LNCaP clone FGC (cell line): ENCODE results near the gene RNPEPL1.

ENCODE experiments used
- DNase-seq: peaks from one replicate; pipeline ENCODE4 v3.0.0-alpha.2; 2011; ENCODE audit warnings: low read depth
- H3K4me3 ChIP-seq: 2 replicates; pipeline ENCODE4 v1.5.1; 2011; ENCODE audit warnings: mild to moderate bottlenecking, low read depth, low read length, control low read depth
- CTCF ChIP-seq: IDR thresholded peaks from 2 replicates; pipeline ENCODE4 v1.5.1; 2012; ENCODE audit warnings: mild to moderate bottlenecking; ENCODE audit not compliant: control insufficient read depth, insufficient read depth; ENCODE audit errors: extremely low read depth

RNPEPL1 gene

DNA sequence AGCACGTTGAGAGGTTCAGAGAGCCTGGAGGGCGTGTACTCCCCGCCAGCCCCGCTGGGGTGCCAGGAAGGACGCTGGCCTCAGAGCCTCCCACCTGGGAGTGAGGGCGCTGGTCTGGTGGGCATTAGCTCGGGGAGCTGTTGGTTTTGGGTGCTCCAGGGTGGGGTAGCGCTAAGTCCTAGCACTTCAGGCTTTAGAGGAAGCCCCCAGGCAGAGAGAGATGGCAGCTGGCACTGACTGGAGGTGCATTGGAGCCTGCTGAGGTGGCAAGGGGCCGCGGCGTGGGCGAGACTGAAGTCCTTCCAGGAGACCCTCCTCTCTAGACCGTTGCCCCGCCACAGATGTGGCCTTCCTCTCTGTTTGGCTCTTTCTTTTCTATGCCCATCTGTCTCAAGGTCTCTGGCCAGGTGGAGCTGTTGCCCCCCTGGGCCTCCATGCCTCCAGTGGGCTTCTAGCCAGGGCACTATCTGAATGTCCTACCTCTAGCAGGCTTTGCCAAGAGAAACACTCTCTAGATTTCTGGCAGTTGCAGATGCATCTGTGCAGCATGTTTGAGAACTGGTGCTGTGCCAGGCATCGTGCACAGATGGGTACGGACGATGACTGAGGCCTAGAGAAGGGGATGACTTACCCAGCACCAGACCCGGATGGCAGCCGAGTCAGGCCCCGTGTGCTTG lies 24.9 kb downstream of the RNPEPL1 start:
- peak; percentile 34 for DNase-seq
- no peak overlapping the region for H3K4me3 ChIP-seq
- TF ChIP-seq CTCF = no peak

DNA sequence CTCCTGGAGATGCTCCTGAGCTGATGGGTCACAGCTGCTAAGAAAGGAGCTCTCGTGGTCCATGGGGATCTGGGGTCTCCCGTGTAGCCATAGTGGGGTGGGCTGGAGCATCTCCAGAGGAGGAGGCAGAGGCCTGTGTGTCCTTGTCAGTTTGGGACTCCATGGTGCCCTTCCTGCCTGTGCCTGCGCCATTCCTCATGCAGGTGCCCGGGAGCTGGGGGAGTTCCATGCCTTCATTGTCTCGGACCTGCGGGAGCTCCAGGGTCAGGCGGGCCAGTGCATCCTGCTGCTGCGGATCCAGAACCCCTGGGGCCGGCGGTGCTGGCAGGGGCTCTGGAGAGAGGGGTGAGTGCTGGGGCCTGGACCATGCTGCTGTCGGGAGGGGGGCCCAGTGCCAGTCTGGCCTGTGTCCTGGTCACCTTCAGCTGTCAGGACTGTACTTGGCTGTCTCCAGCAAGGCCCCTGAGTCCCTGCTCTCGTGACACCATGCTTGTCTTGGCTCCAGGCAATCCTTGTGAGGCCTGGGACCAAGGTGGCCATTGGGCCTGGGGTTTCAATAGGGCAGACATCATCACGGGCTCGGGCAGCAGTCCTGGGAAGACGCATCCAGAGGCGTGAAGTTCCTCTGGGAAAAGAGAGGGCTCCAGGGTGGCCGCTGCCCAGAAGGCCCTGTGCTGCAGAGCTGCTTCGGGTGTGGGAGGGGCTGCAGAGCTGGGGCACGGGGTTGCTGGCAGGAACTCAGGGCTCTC lies 25.6 kb downstream of the RNPEPL1 start:
- H3K4me3 ChIP-seq = no peak overlapping the region
- no peak for TF ChIP-seq CTCF
- DNase-seq = no peak

- DNase-seq = no peak
- no peak overlapping the region for H3K4me3 ChIP-seq
- TF ChIP-seq CTCF = no peak
Observed at GRCh38 chr2:240594511-240595380, 26.5 kb downstream of the RNPEPL1 start.

- no peak overlapping the region for H3K4me3 ChIP-seq
- no peak for DNase-seq
- peak; percentile 27; the same call in 1 of the 2 replicates for TF ChIP-seq CTCF
Observed at GRCh38 chr2:240595381-240596079, 27.2 kb downstream of the RNPEPL1 start.

DNA sequence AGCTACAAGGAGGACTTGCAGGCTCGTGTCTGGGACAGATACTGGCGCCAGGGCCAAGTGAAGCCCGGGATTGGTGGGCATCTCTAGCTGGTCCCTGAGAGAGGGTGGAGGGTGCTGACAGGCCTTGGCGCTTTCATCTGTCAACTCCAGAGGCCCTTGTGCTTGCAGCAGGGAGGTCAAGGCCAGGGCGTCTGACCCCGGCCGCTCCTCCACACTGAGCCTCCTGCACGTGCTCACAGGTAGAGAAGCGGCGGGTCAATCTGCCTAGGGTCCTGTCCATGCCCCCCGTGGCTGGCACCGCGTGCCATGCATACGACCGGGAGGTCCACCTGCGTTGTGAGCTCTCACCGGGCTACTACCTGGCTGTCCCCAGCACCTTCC lies 27.8 kb downstream of the RNPEPL1 start:
- DNase-seq = no peak
- no peak overlapping the region for H3K4me3 ChIP-seq
- TF ChIP-seq CTCF = no peak

DNA sequence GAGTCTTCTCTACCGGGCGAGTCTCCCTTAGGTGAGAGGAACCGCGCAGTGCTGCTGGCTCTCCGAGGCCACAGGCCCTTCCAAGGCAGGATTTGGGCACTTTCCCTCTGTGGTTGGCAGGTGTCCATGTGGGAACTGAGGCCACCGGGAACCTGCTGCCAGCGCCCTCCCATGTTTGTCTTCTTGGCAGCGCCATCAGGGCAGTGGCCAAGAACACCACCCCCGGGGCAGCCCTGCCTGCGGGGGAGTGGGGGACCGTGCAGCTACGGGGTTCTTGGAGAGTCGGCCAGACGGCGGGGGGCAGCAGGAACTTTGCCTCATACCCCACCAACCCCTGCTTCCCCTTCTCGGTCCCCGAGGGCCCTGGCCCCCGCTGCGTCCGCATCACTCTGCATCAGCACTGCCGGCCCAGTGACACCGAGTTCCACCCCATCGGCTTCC lies 28.2 kb downstream of the RNPEPL1 start:
- TF ChIP-seq CTCF = no peak
- H3K4me3 ChIP-seq = no peak overlapping the region
- peak; percentile 38 for DNase-seq
